ENCODE results near the gene AGAP3. TPM values are rescaled to one million over a fixed set of nuclear protein-coding genes. Genes with fewer than 3 reads are reported as not detected.

AGAP3 gene
- total RNA-seq, 2 experiments from 2014 or later: 20.6 to 22.0 TPM

DNA sequence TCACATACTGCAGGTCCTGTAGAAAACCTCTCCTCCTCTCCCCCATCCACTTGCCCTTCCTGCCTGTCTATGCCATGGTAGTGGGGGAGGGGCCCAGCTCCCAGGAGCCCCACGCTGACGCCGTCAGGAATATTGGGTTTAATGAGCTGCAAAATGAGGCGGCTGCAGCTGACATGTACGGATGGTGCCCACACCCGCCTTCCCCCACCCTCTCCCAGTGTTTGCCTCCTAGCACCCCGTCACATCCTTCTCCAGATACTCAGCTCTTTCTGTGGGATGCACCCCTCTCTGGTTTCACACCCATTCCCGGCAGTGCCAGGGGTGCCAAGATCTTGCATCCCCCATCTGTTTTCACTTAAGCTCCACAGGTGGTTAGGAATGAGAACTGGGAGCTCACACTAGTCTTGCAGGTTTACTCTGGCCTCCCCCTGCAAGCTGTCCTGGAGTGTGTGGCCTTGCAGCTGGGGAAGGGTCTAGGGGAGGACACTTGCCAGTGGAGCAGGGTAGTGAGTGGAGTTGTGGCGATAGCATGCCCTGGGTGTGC is 55.1 kb downstream of the AGAP3 start:
- DNase-seq: no peak
- Mint-ChIP-seq H3K4me1 (ENCODE audit: low read depth) (no peaks in the 10 kb centered on the region), H3K27me3 (no peaks in the 10 kb centered on the region), H3K4me3 (no peak overlapping the region), H3K27ac (no peak overlapping the region), H3K9me3 (no peaks in the 10 kb centered on the region), H3K36me3 (ENCODE audit: low read depth) (peaks cover 5% of the 10 kb centered on the region)
- TF ChIP-seq, protein P1, sequence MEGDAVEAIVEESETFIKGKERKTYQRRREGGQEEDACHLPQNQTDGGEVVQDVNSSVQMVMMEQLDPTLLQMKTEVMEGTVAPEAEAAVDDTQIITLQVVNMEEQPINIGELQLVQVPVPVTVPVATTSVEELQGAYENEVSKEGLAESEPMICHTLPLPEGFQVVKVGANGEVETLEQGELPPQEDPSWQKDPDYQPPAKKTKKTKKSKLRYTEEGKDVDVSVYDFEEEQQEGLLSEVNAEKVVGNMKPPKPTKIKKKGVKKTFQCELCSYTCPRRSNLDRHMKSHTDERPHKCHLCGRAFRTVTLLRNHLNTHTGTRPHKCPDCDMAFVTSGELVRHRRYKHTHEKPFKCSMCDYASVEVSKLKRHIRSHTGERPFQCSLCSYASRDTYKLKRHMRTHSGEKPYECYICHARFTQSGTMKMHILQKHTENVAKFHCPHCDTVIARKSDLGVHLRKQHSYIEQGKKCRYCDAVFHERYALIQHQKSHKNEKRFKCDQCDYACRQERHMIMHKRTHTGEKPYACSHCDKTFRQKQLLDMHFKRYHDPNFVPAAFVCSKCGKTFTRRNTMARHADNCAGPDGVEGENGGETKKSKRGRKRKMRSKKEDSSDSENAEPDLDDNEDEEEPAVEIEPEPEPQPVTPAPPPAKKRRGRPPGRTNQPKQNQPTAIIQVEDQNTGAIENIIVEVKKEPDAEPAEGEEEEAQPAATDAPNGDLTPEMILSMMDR (IDR thresholded peaks at IDR 0.05): no peak
- intact Hi-C loops (cut with micrococcal nuclease): no loop called here
- ATAC-seq: no peak
- ChIA-PET CTCF (interaction anchor here (0.9 to 1.7 kb wide), 2 partner anchors 27 to 144 kb away, joined by 3 to 7 read pairs; partner anchors contain the start of gene GBX1), POLR2A (no interaction called here)

DNA sequence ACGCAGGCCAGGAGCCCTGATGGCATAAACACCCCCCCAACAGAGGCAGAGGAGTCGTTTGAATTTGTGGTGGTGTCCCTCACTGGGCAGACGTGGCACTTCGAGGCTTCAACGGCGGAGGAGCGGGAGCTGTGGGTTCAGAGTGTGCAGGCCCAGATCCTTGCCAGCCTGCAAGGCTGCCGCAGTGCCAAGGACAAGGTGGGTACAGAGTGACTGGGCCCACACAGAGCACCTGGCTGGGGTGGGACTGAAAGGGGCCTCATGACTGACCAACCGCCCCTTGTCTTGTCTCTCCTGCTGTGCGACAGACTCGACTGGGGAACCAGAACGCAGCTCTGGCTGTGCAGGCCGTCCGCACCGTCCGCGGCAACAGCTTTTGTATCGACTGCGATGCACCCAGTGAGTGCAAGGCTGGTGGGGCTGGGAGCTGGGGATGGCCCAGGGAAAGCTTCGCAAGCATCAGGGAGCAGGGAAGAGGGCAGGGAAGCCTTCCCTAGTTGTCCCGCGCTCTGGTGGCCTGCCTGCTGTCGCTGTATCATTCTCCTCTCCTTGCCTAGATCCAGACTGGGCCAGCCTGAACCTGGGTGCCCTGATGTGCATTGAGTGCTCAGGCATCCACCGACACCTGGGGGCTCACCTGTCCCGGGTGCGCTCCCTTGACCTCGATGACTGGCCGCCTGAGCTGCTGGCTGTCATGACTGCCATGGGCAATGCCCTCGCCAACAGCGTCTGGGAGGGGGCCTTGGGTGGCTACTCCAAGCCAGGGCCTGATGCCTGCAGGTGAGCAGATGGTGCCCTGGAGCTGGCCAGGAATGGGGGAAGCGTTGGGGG is 55.8 kb downstream of the AGAP3 start:
- no peak overlapping the region for H3K27ac Mint-ChIP-seq
- peaks cover 5% of the 10 kb centered on the region for H3K36me3 Mint-ChIP-seq (ENCODE audit: low read depth)
- ChIA-PET CTCF (interaction anchor here (0.9 to 1.7 kb wide), 2 partner anchors 26 to 143 kb away, joined by 3 to 7 read pairs; partner anchors contain the start of gene GBX1), POLR2A (no interaction called here)
- H3K27me3 Mint-ChIP-seq: no peaks in the 10 kb centered on the region
- H3K4me1 Mint-ChIP-seq (ENCODE audit: low read depth): no peaks in the 10 kb centered on the region
- TF ChIP-seq, protein P1 (IDR thresholded peaks at IDR 0.05): no peak
- H3K9me3 Mint-ChIP-seq: no peaks in the 10 kb centered on the region
- ATAC-seq (no peak), DNase-seq (no peak)
- H3K4me3 Mint-ChIP-seq: no peak overlapping the region
- intact Hi-C loops (cut with micrococcal nuclease): no loop called here

DNA sequence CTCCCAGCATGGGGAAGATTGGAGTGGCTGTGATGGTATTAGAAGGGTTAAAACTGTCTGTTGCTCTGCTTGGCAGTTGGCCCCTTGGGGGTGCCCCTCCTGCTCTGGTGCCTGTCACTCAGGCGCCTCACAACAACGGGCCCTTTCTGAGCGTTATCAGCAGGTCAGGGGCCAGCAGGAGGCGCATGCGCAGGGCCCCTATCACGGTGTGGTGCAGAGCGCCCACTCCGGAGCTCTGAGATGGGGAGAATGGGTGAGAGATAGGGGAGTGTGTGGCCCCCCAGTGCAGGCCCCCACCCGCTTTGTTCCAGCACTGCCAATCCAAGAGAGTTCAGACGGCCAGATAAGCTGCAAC is 56.4 kb downstream of the AGAP3 start:
- no peaks in the 10 kb centered on the region for H3K9me3 Mint-ChIP-seq
- TF ChIP-seq, protein P1 (IDR thresholded peaks at IDR 0.05): no peak
- no peak overlapping the region for H3K27ac Mint-ChIP-seq
- H3K36me3 Mint-ChIP-seq (ENCODE audit: low read depth): peaks cover 5% of the 10 kb centered on the region
- no peaks in the 10 kb centered on the region for H3K4me1 Mint-ChIP-seq (ENCODE audit: low read depth)
- ChIA-PET POLR2A (no interaction called here), CTCF (interaction anchor here (1.0 kb wide), 1 partner anchor 25 kb away, joined by 3 read pairs; no protein-coding TSS in a partner anchor)
- intact Hi-C loops (cut with micrococcal nuclease): no loop called here
- no peak overlapping the region for H3K4me3 Mint-ChIP-seq
- no peaks in the 10 kb centered on the region for H3K27me3 Mint-ChIP-seq
- no peak for ATAC-seq
- DNase-seq: no peak

DNA sequence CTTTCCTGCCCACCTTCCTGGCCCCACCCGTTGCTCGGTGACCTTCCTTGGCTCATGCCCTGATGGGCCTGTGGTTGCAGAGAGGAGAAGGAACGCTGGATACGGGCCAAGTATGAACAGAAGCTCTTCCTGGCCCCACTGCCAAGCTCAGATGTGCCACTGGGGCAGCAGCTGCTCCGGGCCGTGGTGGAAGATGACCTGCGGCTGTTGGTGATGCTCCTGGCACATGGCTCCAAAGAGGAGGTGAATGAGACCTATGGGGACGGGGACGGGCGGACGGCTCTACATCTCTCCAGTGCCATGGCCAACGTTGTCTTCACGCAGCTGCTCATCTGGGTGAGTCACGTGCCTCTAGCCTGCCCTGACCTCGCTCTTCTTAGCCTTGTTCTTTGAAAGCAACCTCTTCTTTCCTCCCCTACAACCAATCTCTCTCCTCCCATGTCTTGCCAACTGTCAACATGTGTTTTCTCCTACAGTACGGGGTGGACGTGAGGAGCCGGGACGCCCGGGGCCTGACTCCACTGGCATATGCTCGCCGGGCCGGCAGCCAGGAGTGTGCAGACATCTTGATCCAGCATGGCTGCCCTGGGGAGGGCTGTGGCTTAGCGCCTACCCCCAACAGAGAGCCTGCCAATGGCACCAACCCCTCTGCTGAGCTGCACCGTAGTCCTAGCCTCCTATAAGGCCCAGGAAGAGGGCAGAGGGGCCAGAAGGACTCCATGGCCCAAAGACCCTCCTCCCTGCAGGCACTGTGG is 57.2 kb downstream of the AGAP3 start:
- Mint-ChIP-seq H3K4me1 (ENCODE audit: low read depth) (no peaks in the 10 kb centered on the region), H3K27ac (no peak overlapping the region), H3K4me3 (no peak overlapping the region), H3K9me3 (no peaks in the 10 kb centered on the region), H3K36me3 (ENCODE audit: low read depth) (peaks cover 5% of the 10 kb centered on the region), H3K27me3 (no peaks in the 10 kb centered on the region)
- no peak for ATAC-seq
- intact Hi-C loops (cut with micrococcal nuclease): no loop called here
- ChIA-PET CTCF (interaction anchor here (1.0 kb wide), 1 partner anchor 24 kb away, joined by 3 read pairs; no protein-coding TSS in a partner anchor), POLR2A (interaction anchor here (0.9 kb wide), 1 partner anchor 346 kb away, joined by 3 read pairs; no protein-coding TSS in a partner anchor)
- TF ChIP-seq, protein P1 (IDR thresholded peaks at IDR 0.05): no peak
- no peak for DNase-seq
